Colonic mucosa (tissue), 4 donors: ENCODE data around the gene TANGO6. TPM values are rescaled to one million over a fixed set of nuclear protein-coding genes. Genes with fewer than 3 reads are reported as not detected.
A peak's percentile ranks its signal among the peaks of the same experiment; 100 is the strongest.

Experiments
- DNase-seq: peaks from one replicate; pipeline ENCODE4 v3.0.0-alpha.2; 2020
- H3K27ac ChIP-seq: fragments of 200-600 bp; one replicate; pipeline ENCODE4 v1.8.0; 2021
- H3K27me3 ChIP-seq: fragments of 200-600 bp; one replicate; pipeline ENCODE4 v1.8.0; 2021
- H3K36me3 ChIP-seq: fragments of 200-600 bp; one replicate; pipeline ENCODE4 v1.8.0; 2021
- H3K4me1 ChIP-seq: fragments of 200-600 bp; one replicate; pipeline ENCODE4 v1.8.0; 2021; ENCODE audit warnings: mild to moderate bottlenecking
- H3K4me3 ChIP-seq: fragments of 200-600 bp; one replicate; pipeline ENCODE4 v1.8.0; 2021
- H3K9ac ChIP-seq, 2 donors: one replicate each; pipeline ENCODE4 v1.7.0; 2013; ENCODE audit warnings: control low read depth in 2 of 2, low read depth in 2 of 2, low read length in 2 of 2
- H3K9me3 ChIP-seq: fragments of 200-600 bp; one replicate; pipeline ENCODE4 v1.8.0; 2021
- CTCF ChIP-seq: fragments of 200-600 bp; IDR thresholded peaks from one replicate; pipeline ENCODE4 v1.8.0; 2022; ENCODE audit warnings: antibody characterized with exemption, mild to moderate bottlenecking
- intact Hi-C: fragments of 100-400 bp; cut with DNase I; formaldehyde crosslinking; loops from one replicate; pipeline ENCODE4 v1.14.1; 2022
- total RNA-seq, 2 donors: library from RNA; stranded (reverse); fragmentation: NEBNext Ultra II Directional in 1 of 2; extraction: Animal tissue kit (Norgen Biotek cat#: 25700) in 1 of 2; gene quantifications; one replicate each; pipeline ENCODE4 v1.2.1, GENCODE V29; 2021
- donor health status: healthy.
- donor health status: DM: no; HTN: no; CAD: no.
- donor health status: DM: no; HTN: no; CAD: no.

TANGO6 gene
- total RNA-seq, 2 donors from 2014 or later: 6.6 to 10.1 TPM

GRCh38 chr16:69109486-69110270, 266.3 kb downstream of the TANGO6 start:
- H3K9ac ChIP-seq: no peak overlapping the region
- intact Hi-C loops: loop anchor here (5.0 to 10.0 kb wide), 2 partner anchors 115 to 207 kb away; no protein-coding TSS in a partner anchor
- no peak overlapping the region for H3K4me3 ChIP-seq
- H3K36me3 ChIP-seq: no peaks in the 10 kb centered on the region
- H3K9me3 ChIP-seq: no peaks in the 10 kb centered on the region
- DNase-seq: no peak
- no peaks in the 10 kb centered on the region for H3K27me3 ChIP-seq
- H3K27ac ChIP-seq: no peak overlapping the region
- no peak for TF ChIP-seq CTCF
- peaks cover 13% of the 10 kb centered on the region for H3K4me1 ChIP-seq

- no peaks in the 10 kb centered on the region for H3K27me3 ChIP-seq
- no peak overlapping the region for H3K27ac ChIP-seq
- no peak overlapping the region for H3K4me3 ChIP-seq
- peaks cover 13% of the 10 kb centered on the region for H3K4me1 ChIP-seq
- no peaks in the 10 kb centered on the region for H3K9me3 ChIP-seq
- no peak for TF ChIP-seq CTCF
- no peaks in the 10 kb centered on the region for H3K36me3 ChIP-seq
- intact Hi-C loops: no loop called here
- DNase-seq: no peak
- H3K9ac ChIP-seq: no peak overlapping the region
Measured at GRCh38 chr16:69110406-69110805, 267.1 kb downstream of the TANGO6 start.

- Histone ChIP-seq H3K9ac (no peak overlapping the region), H3K36me3 (no peaks in the 10 kb centered on the region), H3K27ac (no peak overlapping the region), H3K4me3 (no peak overlapping the region), H3K27me3 (no peaks in the 10 kb centered on the region), H3K9me3 (no peaks in the 10 kb centered on the region), H3K4me1 (peaks cover 13% of the 10 kb centered on the region)
- DNase-seq: no peak
- no peak for TF ChIP-seq CTCF
- intact Hi-C loops: no loop called here
Measured at GRCh38 chr16:69111216-69111875, 268.0 kb downstream of the TANGO6 start.

- Histone ChIP-seq H3K9me3 (no peaks in the 10 kb centered on the region), H3K4me3 (no peak overlapping the region), H3K9ac (no peak overlapping the region), H3K4me1 (peaks cover 10% of the 10 kb centered on the region), H3K27me3 (no peaks in the 10 kb centered on the region), H3K36me3 (no peaks in the 10 kb centered on the region), H3K27ac (no peak overlapping the region)
- intact Hi-C loops: no loop called here
- TF ChIP-seq CTCF: no peak
- DNase-seq: no peak
Measured at GRCh38 chr16:69111876-69112230, 268.5 kb downstream of the TANGO6 start.

GRCh38 chr16:69112285-69113129, 269.2 kb downstream of the TANGO6 start:
- intact Hi-C loops: no loop called here

More at GRCh38 chr16:69112285-69113129, 269.2 kb downstream of the TANGO6 start:
- Histone ChIP-seq H3K9ac (no peak overlapping the region), H3K36me3 (no peaks in the 10 kb centered on the region), H3K9me3 (no peaks in the 10 kb centered on the region), H3K27ac (no peak overlapping the region), H3K4me1 (peaks cover 4% of the 10 kb centered on the region), H3K4me3 (no peak overlapping the region), H3K27me3 (no peaks in the 10 kb centered on the region)
- DNase-seq: peak; percentile 64
- TF ChIP-seq CTCF: peak; percentile 76
